DND-41 (cell line): ENCODE measurements around the gene MYL6.

Experiments
- ATAC-seq: fragments of 200-7000 bp; cut with Tn5 transposase; 3 replicates; pipeline ENCODE4 v1.9.1; 2021; ENCODE audit warnings: low read depth; ENCODE audit not compliant: insufficient read depth
- DNase-seq: peaks from one replicate; pipeline ENCODE4 v3.0.0-alpha.2; 2020
- H2AFZ ChIP-seq: 2 replicates; pipeline ENCODE4 v1.6.0; 2012; ENCODE audit warnings: low read depth, low read length
- H3K27ac ChIP-seq: 2 replicates; pipeline ENCODE4 v1.5.1; 2012; ENCODE audit warnings: low read length, inconsistent platforms
- H3K27me3 ChIP-seq: fragments of 200-600 bp; sonication (generic); 2 replicates; pipeline ENCODE4 v1.6.0; 2012; ENCODE audit warnings: low read length, mild to moderate bottlenecking, inconsistent platforms; ENCODE audit not compliant: insufficient read depth, poor library complexity
- H3K36me3 ChIP-seq: 2 replicates; pipeline ENCODE4 v1.5.1; 2012; ENCODE audit warnings: low read length, inconsistent platforms; ENCODE audit not compliant: insufficient read depth
- H3K4me1 ChIP-seq: 2 replicates; pipeline ENCODE4 v1.5.1; 2012; ENCODE audit warnings: mild to moderate bottlenecking, low read length; ENCODE audit not compliant: insufficient read depth
- H3K4me2 ChIP-seq: 2 replicates; pipeline ENCODE4 v1.6.0; 2012; ENCODE audit warnings: mild to moderate bottlenecking, moderate library complexity, low read length, inconsistent platforms; ENCODE audit not compliant: insufficient read depth
- H3K4me3 ChIP-seq, 2 experiments: fragments of 200-600 bp in 1 of 2; shearing (Covaris generic) in 1 of 2; 2 replicates each; pipeline ENCODE4 v1.5.1; 2012 to 2016; ENCODE audit warnings: inconsistent platforms in 2 of 2, low read length in 2 of 2, mild to moderate bottlenecking in 2 of 2, low read depth in 1 of 2, moderate library complexity in 1 of 2
- H3K79me2 ChIP-seq: 2 replicates; pipeline ENCODE4 v1.6.0; 2012; ENCODE audit warnings: low read length, inconsistent platforms; ENCODE audit not compliant: insufficient read depth
- H3K9ac ChIP-seq: 2 replicates; pipeline ENCODE4 v1.6.0; 2012; ENCODE audit warnings: low read depth, mild to moderate bottlenecking, inconsistent platforms, low read length, moderate library complexity
- H3K9me3 ChIP-seq: 2 replicates; pipeline ENCODE4 v1.5.1; 2012; ENCODE audit warnings: low read length, moderate library complexity, mild to moderate bottlenecking, inconsistent platforms; ENCODE audit not compliant: insufficient read depth, severe bottlenecking
- H4K20me1 ChIP-seq: 2 replicates; pipeline ENCODE4 v1.6.0; 2012; ENCODE audit warnings: low read length; ENCODE audit not compliant: insufficient read depth
- CTCF ChIP-seq: IDR thresholded peaks from 2 replicates; pipeline ENCODE4 v1.5.1; 2012; ENCODE audit warnings: borderline replicate concordance, low read length, moderate library complexity, mild to moderate bottlenecking; ENCODE audit not compliant: poor library complexity, severe bottlenecking; ENCODE audit errors: extremely low read depth
- EZH2 ChIP-seq: IDR thresholded peaks from 3 replicates; pipeline ENCODE4 v1.6.1; 2012; ENCODE audit warnings: borderline replicate concordance, low read depth, mild to moderate bottlenecking, moderate library complexity, low read length, inconsistent platforms; ENCODE audit not compliant: severe bottlenecking

MYL6 gene

GRCh38 chr12:56134897-56135296 lies 23.3 kb upstream of the MYL6 start:
- peaks cover 76% of the 10 kb centered on the region for H3K36me3 ChIP-seq
- no peak for TF ChIP-seq CTCF
- H3K9me3 ChIP-seq = peaks cover 6% of the 10 kb centered on the region
- no peak overlapping the region for H3K27ac ChIP-seq
- H3K79me2 ChIP-seq = peaks cover 11% of the 10 kb centered on the region
- DNase-seq (no peak), ATAC-seq (no peak)
- no peak overlapping the region for H3K4me2 ChIP-seq
- H3K4me1 ChIP-seq = peaks cover 6% of the 10 kb centered on the region
- H3K4me3 ChIP-seq = no peak overlapping the region
- H2AFZ ChIP-seq = no peak overlapping the region
- H3K27me3 ChIP-seq = no peaks in the 10 kb centered on the region
- H3K9ac ChIP-seq = no peak overlapping the region
- no peaks in the 10 kb centered on the region for H4K20me1 ChIP-seq

GRCh38 chr12:56137853-56138571 lies 20.1 kb upstream of the MYL6 start:
- no peaks in the 10 kb centered on the region; the same call in 1 of the 2 replicates for H3K4me1 ChIP-seq
- no peak for TF ChIP-seq EZH2
- no peak for TF ChIP-seq CTCF
- ATAC-seq = no peak
- H3K27ac ChIP-seq = no peak overlapping the region
- H4K20me1 ChIP-seq = no peaks in the 10 kb centered on the region
- no peak overlapping the region for H3K9ac ChIP-seq
- H2AFZ ChIP-seq = no peak overlapping the region
- H3K4me2 ChIP-seq = no peak overlapping the region
- H3K9me3 ChIP-seq = no peaks in the 10 kb centered on the region
- H3K79me2 ChIP-seq = no peaks in the 10 kb centered on the region
- no peak overlapping the region for H3K4me3 ChIP-seq
- peaks cover 73% of the 10 kb centered on the region for H3K36me3 ChIP-seq
- no peaks in the 10 kb centered on the region for H3K27me3 ChIP-seq
- no peak for DNase-seq

DNA sequence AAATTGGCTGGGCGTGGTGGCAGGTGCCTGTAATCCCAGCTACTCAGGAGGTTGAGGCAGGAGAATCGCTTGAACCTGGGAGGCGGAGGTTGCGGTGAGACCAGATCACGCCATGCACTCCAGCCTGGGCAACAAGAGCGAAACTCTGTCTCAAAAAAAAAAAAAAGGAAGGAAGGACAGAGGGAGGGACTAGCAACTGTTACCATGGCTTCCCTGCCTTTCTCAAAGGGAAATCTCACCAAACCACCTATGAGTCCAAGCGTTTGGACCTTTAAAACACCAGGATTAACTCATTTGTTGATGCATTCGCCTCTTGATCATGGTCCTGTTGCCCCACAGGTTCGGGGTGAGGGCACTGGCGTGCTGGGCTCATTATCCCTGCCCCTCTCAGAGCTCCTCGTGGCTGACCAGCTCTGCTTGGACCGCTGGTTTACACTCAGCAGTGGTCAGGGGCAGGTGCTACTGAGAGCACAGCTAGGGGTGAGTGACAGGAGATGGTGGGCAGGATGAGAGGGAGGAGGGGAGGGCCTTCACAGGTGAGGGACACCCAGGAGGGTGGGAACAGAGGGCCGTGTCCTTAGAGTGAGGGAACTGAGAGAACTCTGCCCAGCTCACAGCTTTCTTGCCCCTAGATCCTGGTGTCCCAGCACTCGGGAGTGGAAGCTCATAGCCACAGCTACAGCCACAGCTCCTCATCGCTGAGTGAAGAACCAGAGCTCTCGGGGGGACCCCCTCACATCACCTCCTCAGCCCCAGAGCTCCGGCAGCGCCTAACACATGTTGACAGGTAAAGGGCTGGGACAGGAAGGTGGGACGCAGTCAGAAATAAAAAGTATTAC lies 16.0 kb upstream of the MYL6 start:
- no peak; the same call in 2 of the 3 replicates for ATAC-seq
- no peak overlapping the region for H3K27ac ChIP-seq
- H3K9me3 ChIP-seq = no peaks in the 10 kb centered on the region
- H3K9ac ChIP-seq = no peak overlapping the region
- no peak for DNase-seq
- peaks cover 72% of the 10 kb centered on the region for H3K36me3 ChIP-seq
- H3K4me2 ChIP-seq = no peak overlapping the region
- no peak for TF ChIP-seq EZH2
- TF ChIP-seq CTCF = no peak
- H3K79me2 ChIP-seq = no peaks in the 10 kb centered on the region
- H3K27me3 ChIP-seq = no peaks in the 10 kb centered on the region
- no peaks in the 10 kb centered on the region; the same call in 1 of the 2 replicates for H3K4me1 ChIP-seq
- H3K4me3 ChIP-seq = no peak overlapping the region
- H2AFZ ChIP-seq = no peak overlapping the region
- no peaks in the 10 kb centered on the region for H4K20me1 ChIP-seq
